NCI-H2171 (cell line): Measurements from ENCODE around the gene NMU.
"Not testable (repeated sequence)": the region's sequence is repeated elsewhere in the genome, so short reads cannot be mapped to it uniquely, and the experiment has no call there.

Experiments used
- DNase-seq: peaks from one replicate; lab custom pipeline; 2025; lab: John Stamatoyannopoulos, UW

NMU gene

DNA sequence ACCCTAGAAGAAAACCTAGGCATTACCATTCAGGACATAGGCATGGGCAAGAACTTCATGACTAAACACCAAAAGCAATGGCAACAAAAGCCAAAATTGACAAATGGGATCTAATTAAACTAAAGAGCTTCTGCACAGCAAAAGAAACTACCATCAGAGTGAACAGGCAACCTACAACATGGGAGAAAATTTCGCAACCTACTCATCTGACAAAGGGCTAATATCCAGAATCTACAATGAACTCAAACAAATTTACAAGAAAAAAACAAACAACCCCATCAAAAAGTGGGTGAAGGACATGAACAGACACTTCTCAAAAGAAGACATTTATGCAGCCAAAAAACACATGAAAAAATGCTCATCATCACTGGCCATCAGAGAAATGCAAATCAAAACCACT is 12.0 kb downstream of the NMU start:
- DNase-seq: not testable (repeated sequence)

DNA sequence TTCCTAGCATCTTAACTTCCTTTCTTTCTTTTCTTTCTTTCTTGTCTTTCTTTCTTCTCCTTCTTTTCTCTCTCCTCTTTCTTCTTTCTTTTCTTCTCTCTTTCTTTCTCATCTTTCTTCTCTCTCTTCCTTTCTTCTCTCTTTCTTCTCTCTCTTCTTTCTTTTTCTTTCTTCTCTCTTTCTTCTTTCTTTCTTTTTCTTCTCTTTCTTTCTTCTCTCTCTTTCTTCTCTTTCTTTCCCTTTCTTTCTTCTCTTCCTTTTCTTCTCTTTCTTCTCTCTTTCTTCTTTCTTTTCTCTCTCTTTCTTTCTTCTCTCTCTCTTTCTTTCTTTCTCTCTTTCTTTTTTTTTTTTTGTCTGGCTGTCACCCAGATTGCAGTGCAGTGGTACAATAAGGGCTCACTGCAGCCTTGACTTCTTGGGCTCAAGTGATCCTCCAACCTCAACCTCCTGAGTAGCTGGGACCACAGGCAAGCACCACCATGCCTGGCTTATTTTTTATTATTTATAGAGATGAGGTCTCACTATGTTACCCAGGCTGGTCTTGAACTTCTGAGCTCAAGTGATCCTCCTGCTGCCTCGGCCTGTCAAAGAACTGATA is 17.5 kb downstream of the NMU start:
- DNase-seq: no peak

DNA sequence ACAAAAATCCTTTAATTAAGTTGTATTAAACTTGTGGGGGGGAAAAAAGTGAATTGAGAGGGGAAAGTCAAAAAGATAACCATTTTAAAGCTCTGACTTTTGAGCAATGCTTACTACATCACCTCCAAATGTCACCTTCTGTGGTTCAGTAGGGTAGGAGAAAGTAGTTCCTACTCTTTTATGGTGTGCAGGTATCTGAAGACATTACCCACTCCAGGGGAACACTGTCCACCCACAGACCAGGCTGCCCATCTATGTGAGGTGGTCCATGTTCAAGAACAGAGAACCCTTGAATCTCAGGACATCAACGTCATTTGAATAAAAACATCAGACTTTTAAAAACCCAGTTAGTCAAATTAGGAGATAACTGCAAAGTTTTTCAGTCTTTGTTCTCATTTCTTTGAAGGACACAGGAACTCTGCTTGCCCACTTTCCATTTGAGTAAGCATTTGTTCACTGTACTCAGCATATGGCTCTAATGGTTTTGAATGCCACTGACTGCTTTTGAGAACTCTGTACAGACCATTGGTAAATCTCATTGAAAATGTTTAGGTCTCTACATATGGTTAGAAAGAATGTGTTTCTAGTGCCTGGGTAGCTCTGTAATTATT is 18.4 kb downstream of the NMU start:
- no peak for DNase-seq

DNA sequence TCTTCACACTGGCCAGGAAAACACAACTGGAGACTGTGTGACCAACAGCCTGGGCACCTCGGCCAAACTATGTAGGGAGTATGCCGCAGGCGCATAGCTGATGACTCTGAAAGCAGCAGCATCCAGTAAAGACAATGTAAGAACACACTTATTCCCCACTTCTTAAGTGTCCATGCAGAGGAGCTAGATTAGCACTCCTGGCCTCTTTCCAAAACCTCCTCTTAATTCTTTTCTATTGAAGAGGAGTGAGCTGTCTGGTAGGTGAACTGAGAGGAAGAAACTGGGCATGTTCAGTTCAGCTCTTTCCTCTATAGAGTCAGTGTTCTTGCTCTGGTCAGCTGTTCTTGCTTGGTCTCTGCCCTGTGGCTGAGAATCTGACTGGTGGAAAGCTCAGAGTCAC is 21.1 kb downstream of the NMU start:
- no peak for DNase-seq

- DNase-seq: no peak
These were observed 22.5 kb downstream of the NMU start for GRCh38 chr4:55613621-55614020.

- no peak for DNase-seq
These were observed 23.8 kb downstream of the NMU start for GRCh38 chr4:55612341-55612740.

DNA sequence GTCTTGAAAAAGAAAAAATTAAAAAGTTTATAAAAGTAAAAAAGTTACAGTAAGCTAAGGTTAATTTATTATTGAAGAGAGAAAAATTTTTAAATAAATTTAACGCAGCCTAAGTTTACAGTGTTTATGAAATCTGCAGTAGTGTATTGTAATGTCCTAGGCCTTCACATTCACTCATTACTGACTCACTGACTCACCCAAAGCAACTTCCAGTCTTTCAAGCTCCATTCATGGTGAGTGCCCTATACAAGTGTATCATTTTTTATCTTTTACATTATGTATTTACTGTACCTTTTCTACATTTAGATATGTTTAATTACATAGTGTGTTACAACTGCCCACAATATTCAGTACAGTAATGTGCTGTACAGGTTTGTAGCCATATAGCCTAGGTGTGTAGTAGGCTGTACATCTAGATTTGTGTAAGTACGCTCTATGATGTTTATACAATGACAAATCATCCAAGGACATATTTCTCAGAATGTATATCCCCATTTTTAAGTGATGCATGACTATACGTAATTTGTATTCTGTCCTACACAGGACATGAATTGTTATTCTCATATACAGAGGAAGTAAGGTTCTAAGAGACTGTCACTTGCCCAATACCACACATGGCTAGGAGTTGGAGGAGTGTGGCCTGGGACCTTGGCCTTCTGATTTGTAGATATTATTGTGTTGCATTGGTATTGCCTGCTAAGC is 24.6 kb downstream of the NMU start:
- DNase-seq: no peak

GRCh38 chr4:55610381-55610780 is 25.7 kb downstream of the NMU start:
- DNase-seq: no peak

- no peak for DNase-seq
These were observed 26.7 kb downstream of the NMU start for GRCh38 chr4:55609393-55609866.

DNA sequence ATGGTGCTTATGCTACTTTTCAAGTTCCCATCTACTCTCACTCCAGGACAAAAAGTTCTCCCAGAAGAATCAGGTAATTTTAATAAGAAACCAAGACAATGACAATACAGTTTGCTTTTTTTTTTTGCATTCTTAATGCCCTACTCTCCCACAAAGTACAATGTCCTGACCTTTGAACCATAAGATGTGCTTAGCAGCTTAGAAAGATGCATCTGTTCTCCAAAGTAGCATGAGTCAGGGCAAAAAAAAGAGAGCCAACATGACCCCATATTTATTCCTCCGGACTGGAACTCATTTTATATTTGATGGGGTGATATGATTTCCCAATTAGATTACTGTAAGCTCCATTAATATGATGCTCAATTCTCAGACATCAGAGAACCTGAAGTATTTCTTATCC is 27.5 kb downstream of the NMU start:
- no peak for DNase-seq

DNA sequence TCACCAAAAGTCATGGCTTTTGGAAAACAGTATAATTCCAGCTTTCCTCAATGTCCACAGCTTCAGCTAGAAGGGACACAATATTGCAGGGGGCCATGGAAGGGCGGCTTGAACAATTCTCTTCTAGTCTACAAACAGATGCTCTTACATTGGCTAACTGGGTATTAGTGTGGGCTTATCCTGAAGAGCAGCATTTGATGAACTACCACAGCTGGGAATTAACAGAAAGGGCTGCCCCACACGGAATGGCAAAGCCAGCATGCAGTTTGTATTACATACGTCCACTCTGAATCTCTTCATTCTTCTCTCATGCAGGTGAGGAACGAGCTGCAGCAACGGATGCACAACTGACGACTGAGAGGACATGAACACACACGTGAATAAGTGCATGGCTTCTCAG is 31.1 kb downstream of the NMU start:
- DNase-seq: no peak

- DNase-seq: no peak
These were observed 35.5 kb downstream of the NMU start for GRCh38 chr4:55600640-55601039.

DNA sequence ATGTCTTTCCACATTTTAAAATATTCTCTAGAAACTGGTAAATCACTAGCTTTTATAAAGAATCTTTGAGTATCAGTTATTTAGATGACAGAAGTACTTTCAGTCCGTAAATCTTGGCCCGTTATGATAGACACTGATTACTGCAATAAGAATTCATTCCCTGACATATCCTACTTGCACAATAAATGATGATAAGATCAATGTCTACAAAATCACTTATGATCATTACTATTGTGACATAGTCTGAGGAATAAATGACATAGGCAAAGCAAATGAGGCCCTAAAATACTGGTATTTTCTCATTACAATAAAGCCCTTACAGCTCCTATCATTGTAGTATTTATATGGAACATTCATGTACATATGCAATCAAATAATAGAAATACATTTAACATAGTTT is 37.5 kb downstream of the NMU start:
- no peak for DNase-seq

- no peak for DNase-seq
These were observed 44.1 kb downstream of the NMU start, which contains the start of gene PDCL2 for GRCh38 chr4:55592014-55592413. Gene PDCL2, minus strand, starts transcription at chr4:55592245. Its CDS starts 136 bp downstream, at chr4:55592109.

GRCh38 chr4:55588160-55588559 is 47.9 kb downstream of the NMU start:
- DNase-seq: no peak

- DNase-seq: not testable (repeated sequence)
These were observed 53.3 kb downstream of the NMU start for GRCh38 chr4:55582773-55583172.

GRCh38 chr4:55578341-55579010 is 57.6 kb downstream of the NMU start:
- DNase-seq: no peak

DNA sequence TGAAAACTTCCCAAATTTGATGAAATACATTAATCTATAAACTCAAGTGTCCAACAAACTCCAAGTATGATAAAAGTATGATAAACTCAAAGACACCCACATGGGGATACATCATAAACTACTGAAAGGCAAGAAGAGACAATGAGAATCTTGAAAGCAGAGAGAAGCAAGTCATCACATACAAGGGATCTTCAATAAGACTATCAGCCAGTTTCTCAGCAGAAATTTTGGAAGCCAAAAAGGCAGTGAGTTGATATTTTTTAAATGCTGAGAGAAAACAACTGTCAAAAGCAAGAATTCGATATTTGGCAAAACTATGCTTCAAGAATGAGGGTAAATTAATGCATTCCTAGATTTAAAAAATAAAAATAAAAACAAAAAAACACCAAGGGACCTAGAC is 60.6 kb downstream of the NMU start:
- no peak for DNase-seq

- DNase-seq: no peak
These were observed 61.8 kb downstream of the NMU start for GRCh38 chr4:55574252-55574651.

DNA sequence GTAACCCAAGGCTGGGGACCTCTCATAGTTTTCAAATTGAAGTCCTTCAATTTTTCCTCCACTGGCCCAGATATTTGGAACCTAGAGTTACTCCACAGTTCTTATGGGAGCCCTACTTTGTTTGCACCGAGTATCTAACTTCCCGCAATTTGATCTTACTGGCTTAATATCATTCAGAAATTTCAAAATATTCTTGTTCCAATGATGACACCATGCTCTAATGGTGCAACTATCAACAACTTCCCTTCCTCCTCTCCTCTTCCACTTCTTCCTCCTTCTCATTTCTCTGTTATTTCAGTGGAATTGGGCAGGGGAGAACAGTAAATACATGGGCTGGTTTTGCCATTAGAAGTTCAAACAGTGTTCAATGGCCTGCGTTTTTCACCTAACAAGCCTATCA is 64.3 kb downstream of the NMU start:
- no peak for DNase-seq

- DNase-seq: no peak
These were observed 67.1 kb downstream of the NMU start for GRCh38 chr4:55568905-55569504.

DNA sequence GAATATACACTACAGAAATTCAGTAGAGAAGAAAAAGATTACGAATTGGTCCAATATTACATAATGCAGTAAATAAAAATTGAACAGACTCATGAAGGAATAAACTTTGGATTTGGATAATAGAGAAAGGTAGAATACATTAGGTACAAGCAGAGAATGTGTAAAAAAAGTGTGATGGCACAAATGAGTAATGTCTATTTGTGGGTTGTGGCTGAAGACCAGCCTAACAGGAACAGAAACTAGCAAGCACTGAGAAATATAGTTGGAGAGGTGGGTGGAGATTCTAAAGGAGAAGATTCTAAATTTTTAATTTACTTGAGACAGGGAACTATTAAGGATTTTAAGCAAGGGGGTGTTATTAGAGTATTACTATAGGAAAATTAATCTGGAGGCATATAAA is 74.2 kb downstream of the NMU start:
- DNase-seq: no peak
